CD4-positive, alpha-beta T cell treated with Interleukin-10 for 1 hour (primary cell): ENCODE results near the gene FRMD1.

ENCODE experiments used
- DNase-seq: peaks from one replicate; pipeline ENCODE4 v3.0.0-alpha.2; 2020

The FRMD1 gene

DNA sequence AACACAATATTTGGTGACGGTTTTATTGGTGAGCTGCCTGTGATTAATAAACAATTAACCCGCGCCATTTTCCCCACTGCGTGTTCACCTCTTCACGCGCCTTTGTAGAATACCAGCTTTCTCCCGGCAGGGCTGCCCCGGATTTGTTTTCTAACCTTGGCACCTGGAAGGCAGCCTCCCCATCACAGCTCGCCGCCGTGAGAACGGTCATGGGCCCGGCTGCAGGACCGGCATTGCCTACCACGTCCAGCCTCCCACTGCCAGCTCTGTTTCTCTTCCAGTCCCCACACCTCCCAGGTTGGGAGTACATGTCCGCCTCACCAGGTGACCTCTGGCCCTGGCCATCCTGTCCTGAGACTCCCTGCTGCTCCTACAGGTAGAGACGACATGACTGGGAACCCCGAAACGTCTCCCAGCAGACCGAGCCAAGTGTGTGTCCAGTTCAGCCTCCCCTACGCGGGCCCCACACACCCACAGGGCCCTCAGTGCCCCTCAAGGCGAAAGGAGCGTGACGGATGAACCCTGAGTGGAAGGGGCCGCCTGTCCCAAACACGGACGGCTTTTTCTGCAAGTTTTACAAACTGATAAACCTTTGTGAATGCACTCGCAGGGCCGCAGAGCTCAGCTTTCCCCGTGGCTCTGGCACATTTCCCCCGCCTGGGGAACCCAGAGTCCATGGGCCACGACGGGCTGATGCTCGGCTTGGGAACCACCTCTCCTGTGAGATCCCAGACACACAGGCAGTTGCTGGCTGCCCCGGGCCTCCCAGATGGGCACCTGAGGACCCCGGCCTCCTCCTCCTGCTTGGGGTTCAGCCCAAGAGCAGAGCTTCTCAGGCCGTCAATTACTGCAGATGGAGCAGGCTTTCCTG is 25.7 kb downstream of the FRMD1 start:
- DNase-seq: no peak

DNA sequence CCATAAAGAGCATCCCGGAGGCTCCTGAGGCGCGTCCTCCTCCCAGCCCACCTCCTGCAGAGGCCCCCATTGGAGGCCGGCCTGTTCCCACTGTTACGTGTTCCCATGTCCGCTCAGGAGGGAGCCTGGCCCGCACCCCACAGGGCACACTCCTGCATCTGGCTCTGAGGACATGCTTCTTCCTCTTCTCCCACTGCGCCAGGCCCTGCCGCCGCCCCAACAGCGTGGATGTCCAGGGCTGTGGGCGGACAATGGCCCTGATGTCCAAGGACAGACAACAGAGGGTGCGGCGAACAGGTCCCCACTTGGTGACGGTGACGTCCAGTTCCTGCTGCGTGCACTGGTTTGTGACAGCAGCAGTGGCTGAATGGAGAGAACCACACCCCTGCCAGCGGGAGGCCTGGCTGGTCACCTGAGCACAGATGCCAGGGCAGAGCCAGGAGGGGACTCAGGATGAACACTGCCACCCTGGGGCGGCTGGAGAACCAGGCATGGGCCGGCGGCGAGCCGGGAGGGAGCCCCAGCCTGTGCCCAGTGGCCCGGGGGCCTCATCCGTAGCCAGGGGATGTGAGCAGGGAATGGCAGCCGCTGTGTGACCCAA is 26.6 kb downstream of the FRMD1 start:
- no peak for DNase-seq

DNA sequence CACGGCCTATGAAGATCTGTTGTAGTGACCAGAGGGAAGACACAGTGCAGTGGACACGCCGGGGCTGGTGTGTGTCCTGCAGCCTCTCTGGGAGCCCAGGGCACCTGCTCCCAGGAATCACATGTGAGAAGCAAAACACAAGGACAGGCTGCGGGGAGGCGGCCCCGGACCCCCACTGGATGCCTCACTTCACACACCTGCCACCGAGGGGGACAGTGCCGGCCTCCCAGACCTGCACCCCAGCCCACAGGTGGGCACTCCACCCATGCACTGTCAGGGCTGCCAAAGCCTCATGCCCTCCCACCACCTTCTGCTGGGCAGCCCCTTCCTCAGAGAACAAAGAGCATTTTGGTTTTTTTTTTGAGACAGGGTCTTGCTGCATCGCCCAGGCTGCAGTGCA is 27.4 kb downstream of the FRMD1 start:
- no peak for DNase-seq

DNA sequence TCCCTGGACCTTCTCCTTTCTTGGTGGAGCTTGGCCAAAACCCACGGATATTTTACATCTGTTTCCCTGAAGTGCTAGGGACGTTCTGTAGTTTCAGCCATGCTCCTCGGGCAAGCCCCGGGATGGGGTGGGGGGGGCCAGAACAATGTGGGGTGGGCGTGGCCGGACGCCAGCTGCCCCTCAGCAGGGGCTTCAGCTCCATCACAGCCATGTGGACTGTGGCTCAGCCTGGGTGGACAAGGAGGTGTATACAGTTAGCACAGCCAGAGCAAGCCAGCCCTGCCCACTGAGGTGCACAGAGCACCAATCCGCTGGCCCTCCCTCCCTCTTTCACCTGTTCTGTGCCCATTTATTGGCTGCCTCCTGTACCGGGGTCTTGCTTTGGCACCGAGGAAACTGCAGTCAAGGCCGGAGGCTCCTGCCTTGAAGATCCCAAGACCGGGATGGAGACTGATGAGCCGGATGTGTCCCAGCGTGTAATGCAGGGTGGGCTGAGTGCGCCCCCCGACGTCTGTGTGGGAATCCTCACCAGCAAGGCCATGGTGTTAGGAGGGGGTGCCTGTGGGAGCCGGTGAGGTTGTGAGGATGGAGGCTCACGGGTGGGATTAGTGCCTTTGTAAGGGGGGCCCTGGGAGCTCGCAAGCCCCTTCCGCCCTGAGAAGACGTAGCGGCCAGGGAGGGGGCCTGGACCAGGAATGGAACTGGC is 28.0 kb downstream of the FRMD1 start:
- DNase-seq: no peak

DNA sequence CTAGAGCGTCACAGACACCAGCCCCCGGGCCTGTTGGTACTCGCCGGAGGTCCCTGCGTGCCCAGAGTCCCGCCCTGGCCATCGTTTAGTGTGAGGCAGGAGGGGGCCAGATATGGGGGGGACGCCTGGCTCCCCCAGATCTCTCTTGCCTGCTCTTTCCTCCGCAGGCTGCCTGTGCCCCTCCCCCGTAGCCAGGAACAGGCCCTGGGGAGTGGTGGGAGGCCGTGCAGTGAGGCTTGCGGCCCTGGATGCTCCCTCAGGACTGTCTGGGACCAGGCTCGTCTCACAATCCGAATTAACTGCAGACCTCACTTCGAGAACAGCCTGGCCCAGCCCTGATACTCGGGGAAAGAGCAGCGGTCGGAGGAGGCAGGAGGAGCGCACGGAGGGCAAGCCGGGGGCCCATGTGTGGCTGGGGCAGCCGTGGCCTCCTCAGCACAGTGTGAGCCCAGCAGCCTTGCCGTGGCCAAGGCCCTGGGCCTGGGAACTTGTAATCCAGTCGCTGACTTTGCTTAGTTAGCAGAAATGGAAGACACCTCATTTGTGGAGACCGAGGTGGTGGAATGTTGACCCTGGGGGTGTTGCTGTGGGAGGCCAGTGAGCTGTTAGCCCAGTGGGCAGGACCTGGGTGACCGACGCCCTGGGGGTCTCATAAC is 28.7 kb downstream of the FRMD1 start:
- DNase-seq: no peak

DNA sequence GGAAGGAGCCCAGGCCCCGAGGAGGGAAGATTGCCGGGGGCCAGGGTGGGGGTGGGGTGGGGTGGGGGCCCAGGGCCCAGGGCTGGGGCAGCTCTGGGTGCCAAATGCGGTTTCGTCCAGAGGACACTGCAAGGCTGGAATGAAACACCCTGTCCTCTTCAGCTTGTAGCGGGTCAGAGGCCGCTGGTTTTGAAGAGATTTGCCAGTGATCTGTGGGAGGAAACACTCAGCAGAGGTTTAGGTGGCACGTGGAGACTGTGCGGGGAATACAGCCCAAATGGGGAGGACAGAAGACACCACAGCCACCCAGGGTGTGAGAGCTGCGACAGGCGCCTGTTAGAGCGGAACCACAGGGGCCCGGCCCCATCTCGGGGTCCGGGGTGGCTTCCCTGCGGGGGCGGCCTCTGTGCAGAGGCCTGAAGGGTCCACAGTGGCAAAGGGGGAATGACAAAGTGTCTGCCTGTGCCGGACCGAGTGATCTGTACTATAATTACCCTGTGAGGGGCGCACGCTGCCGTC is 29.2 kb downstream of the FRMD1 start:
- DNase-seq: no peak

DNA sequence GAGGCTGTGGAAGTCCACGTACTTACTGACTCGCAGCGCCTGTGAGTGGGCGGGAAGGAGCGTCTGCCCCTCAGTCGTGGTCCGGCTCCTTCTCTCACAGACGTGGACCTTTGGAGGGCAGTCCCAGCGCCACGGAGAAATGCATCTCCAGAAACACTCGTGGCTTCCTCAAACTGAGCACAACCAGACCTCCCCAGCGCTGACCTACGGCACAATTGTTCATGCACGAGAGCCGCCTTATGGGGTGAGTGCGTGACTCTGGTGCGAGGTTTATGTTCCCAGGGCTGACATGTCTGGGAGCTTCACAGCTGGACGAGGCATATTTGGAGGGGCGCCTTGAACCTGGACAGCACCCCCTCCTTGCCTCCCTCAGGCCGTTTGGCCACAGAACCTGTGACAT is 29.7 kb downstream of the FRMD1 start:
- DNase-seq: no peak

DNA sequence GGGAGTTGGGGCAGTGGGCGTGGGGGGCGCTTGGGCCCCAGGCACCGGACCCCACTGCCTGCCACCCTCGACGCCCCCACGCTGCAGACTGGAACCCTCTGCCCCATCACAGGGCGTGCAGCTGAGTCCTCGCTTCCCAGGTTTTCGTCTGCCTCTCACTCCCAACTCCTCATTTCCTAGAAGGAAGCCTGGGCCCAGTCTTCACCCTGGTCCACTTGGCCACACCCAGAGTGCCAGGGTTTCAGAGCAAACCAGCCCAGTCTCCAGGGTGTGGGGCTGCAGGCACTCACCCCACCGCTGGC is 30.3 kb downstream of the FRMD1 start:
- no peak for DNase-seq

DNA sequence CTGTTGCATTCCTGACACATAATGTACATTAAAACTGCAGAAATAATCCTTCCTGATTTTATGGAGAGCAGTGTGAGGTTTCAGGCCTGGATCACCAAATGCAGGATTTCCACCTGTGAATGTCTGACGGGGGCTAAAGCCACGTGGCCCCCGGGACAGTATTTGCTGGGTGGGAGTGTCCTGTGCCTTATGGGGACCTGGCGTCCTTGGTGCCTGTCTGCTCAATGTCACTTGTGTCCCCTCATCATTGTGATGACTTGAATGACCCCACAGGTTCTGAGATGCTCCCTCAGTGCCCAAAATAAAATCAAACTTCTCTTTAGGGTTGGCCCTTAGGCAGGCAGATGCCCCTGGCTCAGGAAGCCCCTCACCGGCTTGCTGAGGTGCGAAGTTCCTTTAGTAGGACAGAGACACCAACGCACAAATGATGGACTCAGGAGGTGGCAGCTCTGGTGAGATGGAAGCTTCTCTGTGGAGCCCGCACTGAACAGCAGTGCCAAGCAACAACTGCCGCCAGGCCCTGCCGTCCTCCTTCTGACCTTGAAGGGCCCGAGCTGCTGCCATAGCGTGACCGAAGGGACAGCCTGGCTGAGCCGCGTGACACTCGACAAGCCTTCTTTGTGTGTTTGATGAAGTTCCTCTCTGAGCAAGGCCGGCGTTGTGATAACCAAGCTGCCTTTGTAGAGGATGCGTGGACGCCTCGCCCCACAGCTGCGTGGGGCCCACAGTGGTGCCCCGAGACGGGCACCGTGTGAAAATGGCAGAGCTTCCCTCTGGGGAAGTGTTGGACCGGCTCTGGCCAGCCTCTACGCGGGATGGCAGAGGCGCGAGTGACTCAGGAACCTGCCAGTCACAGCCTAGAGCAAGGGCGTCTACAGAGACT is 30.9 kb downstream of the FRMD1 start:
- DNase-seq: no peak

DNA sequence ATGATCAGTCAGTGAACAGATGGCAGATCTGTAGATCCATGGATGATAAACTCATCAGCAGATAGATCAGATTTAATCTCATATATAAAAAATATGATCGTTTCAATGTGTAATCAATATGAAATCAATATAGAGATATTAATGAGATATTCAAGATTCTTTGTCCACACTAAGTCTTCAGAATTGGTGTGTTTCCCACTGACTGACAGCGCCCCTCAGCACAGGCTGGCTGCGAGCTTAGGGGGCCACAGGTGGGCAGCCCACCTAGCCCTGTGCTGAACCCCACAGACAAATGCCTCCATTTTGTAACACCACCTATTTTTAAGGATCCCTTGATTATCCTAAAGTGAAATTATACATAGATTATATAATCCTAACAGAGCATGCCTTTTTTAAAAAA is 32.3 kb downstream of the FRMD1 start:
- DNase-seq: no peak

DNA sequence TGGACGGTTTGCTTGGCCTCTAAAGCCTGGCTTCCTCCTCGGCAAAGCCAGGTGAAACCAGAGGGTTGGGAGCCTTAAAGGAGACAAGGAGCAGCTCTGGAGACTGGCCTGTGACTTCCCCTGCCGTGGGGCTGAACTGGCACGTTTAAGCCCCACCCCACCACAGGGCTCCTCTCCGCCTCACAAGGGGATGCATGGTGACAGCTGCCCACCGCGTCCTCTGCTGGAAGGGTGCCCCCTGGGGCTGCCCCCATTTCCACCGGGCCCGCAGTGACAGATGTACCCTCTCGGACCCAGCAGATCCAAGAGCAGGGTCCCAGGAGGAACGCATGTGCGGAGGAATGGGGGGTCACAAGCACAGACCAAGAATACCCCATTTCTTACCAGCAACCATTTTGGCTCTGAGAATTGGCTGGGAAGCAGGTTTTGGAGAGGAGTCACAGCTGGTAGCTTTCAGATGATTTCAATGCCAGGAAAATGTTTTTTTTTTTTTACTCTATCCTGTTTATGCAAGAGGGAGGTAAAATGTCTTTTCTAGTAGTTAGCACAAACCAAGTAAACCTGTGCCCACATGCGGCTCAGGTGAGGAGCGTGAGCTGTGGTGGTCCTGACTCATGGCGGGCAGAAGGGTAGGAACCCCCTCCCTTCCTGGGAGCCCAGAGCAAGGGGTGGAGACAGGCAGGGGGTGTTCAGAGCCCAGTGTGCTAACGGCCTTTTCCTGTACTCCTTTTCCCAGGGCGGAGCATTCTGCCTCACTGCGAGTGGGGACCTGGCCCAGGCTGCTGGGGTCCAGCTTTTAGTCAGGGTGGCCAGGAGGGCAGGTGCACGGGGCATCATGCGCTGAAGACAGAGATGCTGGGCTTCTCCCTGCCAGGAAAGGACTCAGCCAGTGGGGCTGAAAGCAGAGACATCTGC is 33.0 kb downstream of the FRMD1 start:
- DNase-seq: no peak

DNA sequence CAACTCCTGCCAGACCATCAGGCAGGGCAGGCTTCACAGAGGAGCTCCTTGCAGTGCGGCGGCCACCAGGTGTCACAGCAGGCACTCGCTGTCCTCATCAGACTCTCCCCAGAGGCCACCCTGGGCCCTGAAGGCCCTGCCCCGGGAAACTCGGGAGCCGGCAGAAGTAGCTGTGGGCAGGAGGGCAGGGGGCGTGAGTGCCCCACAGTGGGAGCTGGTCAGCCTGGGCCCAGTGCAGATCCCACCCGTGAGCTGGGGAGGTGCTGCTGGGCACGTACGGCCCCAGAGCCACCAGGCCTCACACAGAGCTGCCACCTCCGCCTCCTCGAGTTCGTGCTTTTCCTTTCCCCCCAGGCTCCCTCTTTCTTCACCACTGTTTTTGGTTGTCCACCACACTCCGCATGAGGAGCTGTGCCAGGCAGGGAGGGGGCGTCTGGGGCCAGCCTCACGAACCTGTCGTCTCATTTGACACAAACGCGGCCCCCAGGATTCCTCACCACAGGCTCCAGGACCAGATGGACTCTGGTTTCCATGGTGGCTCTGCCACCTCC is 33.8 kb downstream of the FRMD1 start:
- DNase-seq: no peak

DNA sequence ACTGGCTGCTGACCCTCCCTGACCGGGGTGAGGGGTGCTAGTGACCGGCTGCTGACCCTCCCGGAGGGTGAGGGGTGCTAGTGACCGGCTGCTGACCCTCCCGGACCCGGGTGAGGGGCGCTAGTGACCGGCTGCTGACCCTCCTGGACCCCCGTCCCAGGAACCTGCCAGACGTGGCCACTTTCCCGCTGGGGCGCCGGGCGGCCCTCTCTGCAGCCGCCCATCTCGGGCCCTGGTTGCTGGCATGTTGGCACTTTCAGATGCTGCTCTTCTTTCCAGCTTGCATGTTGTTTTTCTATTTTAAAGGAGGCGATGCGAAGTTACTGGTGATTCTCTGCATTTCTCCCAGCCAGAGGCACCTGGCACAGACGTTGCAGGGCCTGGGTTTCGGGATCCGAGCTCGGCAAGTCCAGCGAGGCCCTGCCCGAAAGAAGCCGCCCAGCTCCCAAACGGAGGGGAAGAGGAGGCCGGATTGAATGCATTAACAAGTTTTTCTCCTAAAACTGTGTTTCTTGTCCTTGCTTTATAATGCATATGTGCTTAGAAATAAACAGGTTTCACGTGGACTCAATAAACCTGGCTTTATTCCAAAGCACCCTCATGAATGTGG is 34.4 kb downstream of the FRMD1 start:
- no peak for DNase-seq

DNA sequence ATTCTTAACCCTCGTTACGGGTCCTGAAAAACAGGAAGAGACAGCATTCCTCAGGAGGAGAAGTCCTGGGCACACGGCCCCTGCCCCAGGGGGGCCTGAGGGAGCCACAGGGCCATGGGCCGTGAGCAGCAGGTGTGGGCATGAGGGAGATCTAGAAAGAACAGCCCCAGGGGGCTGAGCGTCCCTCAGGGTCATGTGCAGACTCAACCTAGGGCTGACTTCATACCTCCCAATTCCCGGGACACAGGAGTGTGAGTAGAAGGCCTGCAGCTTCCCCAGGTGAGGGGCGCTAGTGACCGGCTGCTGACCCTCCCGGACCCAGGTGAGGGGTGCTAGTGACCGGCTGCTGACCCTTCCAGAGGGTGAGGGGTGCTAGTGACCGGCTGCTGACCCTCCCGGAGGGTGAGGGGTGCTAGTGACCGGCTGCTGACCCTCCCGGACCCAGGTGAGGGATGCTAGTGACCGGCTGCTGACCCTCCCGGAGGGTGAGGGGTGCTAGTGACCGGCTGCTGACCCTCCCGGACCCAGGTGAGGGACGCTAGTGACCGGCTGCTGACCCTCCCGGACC is 35.1 kb downstream of the FRMD1 start:
- DNase-seq: no peak

DNA sequence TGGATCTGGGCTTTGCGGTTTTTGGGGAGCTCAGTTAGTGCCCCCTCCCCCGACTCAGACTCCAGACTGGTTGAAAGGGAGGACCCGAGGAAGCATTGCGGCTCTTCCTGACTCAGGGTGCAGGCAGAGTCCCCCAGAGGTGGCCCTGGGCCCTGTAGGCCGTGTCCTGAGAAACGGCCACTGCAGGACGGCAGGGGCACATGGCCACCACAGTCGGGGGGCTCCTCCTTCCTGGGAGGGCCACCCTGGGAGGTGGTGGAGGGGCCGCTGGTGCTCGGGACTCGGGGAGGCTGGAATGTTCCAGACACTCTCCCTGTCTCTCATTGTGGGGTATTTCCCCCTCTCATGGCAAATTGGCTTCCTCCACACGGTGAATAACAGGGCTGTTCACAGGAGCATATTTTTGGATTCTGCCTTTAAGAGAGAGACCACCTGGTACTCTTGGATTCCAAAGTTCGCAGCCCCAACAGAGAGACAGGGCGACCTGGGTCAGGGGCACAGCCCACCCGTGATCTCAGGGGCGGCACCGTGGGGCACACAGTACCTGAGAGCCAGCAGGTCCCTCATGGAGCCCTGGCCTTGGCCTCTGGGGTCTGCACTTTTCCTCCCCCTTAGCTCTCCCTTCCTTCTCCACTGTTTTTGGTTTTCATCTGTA is 35.7 kb downstream of the FRMD1 start:
- DNase-seq: no peak

DNA sequence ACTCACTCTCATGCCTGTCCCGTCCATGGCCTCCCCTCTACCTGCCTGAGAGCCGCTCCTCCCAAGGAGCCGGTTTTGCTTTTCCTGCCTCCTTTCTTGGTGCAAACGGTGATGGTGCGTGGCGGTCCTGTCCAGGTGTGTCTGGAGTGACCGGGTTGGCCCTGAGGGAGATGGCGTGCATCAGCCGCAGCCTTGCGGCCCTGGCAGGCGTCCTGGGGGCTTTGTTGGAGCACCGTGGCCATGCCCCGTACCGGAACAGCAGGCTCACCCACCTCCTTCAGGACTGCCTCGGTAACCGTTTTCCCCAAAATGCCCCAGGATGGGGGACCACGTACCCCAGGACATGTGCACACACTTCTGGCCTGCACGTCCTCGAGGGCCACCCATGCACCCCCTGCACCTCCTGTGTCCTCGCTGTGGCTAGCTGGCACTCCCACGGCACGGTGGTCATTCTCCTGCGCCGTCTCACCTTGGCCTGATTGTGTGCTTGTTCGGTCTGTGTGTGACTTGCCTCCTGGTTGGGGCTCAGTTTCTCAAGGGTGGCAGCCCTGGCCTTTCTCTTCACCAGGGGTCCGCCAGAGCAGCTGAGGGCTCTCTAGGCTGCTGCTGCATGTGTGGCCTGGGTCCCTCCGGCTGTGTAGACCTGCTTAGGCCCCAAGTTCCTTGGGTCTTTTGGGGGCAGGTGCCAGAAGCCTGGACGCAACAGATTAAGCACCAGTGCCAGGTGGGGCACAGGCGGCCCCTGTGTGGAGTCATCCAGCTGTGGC is 36.4 kb downstream of the FRMD1 start:
- DNase-seq: no peak

DNA sequence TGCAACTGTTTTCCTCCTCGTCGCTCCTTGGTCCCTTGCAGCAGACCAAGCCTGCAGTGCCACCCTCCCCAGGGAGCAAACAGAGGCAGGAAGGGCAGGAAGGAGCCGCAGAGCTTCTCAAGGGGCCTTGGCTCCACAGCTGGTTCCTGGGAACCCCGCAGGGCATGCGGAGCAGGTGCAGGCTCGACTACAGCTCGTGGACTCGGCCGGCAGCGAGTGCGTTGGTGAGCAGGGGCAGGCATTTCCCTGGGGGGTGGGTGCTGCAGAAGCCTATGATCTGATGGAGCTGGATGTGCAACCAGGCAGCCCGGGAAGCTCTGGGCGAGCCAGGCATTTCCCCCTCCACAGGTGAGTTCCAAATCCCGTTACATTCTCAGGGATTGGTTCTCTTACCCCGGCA is 37.1 kb downstream of the FRMD1 start:
- DNase-seq: no peak

DNA sequence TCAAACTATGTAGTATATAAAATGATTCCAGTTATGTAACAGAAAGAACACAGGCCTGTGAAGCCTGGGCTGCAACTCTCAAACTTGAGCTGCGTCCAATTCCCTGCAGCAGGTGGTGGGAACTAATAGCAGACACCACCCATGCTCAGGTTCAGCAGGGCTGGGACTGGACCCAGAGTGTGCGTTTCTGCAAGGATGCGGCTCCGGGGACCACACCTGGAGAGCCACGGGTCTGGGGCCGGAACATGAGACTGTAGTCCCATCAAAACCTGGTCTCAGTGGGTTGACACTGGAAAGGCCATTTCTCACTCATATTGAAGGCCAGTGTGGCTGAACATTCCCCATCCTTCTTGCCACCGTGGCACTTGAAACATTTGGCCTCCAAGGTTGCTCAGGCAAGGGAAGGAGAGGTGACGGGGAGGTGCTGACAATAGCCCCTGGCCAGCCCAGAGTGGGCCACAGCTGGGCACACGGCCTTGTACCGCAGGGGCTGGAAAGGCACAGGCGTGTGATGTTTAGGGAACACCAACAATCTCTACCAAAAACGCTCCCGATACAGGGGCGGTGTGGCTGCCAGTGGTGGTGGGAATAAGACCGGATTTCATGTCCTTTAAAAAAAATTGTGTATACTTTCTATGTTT is 38.0 kb downstream of the FRMD1 start:
- no peak for DNase-seq
